ENCODE results near the gene ELK1.
"Not testable (repeated sequence)": the region's sequence is repeated elsewhere in the genome, so short reads cannot be mapped to it uniquely, and the experiment has no call there.

The ELK1 gene, protein sequence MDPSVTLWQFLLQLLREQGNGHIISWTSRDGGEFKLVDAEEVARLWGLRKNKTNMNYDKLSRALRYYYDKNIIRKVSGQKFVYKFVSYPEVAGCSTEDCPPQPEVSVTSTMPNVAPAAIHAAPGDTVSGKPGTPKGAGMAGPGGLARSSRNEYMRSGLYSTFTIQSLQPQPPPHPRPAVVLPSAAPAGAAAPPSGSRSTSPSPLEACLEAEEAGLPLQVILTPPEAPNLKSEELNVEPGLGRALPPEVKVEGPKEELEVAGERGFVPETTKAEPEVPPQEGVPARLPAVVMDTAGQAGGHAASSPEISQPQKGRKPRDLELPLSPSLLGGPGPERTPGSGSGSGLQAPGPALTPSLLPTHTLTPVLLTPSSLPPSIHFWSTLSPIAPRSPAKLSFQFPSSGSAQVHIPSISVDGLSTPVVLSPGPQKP

DNA sequence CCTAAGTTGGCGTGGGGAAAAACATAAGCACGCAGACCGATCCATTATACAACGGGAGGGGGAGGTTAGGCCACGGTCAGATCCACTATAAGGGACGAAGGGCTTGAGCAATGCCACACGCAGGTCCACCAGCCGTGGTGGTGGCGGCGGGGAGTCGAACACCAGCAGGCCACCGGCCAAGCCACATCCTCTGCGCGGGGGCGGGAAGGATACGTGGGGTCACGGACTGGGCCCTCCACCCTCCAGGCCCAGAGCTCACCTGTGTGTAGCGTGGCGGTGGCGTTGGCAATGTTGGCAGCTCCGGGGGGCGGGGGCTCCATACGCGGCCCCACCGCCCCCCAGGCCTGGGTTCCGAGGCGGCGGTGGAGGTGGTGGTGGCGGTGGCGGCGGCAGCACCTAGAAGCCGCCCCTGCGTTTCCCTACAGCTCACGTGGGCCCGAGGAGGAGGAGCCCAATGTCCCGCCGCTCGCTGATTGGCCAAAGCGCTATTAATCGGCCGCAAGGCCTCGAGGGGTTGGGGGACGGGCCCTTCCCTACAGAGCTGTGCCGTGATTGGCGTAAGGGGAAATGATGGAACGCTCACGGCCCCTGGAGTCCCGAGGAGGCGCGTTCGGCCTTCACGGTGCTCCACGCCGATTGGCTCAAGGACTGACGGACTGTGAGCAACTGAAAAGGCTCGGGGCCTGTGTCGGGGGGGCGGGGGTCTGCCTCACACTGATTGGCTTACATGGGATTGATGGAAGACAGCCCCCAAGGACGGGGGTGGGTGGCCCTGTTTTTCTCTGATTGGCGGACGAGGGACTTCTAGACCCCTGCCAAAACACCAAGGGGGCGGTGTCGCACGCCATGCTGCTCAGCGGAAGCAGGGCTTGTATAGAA, at the start of gene ELK1:
ELK1 (minus strand) TSS at position 400 of the 879 bp plus-strand sequence. CDS start 9,122 bp downstream, outside the sequence.
- peak; percentile 98 for DNase-seq

DNA sequence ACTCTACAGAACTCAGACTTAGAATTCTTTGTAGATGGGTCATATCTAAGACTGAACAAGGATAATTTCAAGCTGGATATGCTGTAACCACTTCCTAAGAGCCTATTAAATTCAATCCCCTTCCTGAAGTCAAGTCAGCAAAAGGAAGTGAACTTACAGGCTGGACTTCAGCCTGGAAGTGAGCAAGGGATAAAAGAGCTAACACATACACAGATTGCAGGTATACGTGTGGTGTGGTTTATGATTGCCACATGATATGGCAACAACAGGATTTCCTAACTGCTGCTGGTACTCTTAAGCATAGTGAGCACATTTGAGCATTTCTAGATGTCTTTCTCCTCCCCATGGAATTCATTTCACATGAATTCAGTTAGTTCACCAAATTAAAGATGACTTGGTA, 46.8 kb upstream of the ELK1 start:
- no peak for DNase-seq

GRCh38 chrX:47690175-47690574, 39.8 kb upstream of the ELK1 start:
- DNase-seq, result no peak

- no peak for DNase-seq
These were observed 36.9 kb upstream of the ELK1 start for GRCh38 chrX:47687263-47687662.

DNA sequence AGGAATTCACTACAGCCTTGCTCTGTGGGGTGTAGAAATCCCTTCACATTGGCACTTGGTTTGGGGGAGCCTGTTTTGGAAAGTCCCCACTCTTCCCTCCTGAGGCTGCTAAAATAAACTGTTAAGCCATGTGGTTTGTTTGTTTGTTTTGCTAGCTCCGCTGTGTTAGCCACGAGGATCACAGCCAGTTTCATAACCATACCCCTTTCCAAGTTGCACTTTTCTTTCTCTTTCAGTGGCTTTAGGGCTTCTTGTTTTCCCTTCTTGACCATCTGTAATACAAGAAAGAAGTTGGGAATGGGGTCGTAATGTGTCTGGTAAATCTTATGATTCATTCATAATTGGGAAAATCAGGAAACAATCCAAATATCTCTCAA, 33.5 kb upstream of the ELK1 start:
- no peak for DNase-seq

- no peak for DNase-seq
These were observed 32.9 kb upstream of the ELK1 start for GRCh38 chrX:47683184-47683828.

- not testable (repeated sequence) for DNase-seq
These were observed 25.8 kb upstream of the ELK1 start for GRCh38 chrX:47675959-47676859.

- DNase-seq, result no peak
These were observed 24.4 kb upstream of the ELK1 start for GRCh38 chrX:47674776-47675175.

DNA sequence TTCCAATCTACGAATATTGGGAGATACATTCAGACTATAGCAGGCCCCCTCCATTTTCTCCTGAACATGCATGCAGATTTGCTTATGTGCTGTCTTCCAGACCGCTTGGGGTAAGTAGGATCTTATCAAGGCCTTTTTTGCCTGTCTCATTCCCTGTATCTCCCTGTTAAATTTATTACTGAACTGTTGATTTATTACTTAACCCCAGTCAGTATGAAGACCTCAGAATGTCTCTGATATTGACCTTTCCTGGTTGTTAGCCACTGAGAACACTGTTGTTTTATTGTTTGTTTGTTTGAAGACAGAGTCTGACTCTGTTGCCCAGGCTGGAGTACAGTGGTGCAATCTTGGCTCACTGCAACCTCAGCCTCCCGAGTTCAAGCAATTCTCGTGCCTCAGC, 15.4 kb upstream of the ELK1 start:
- DNase-seq, result not testable (repeated sequence)

DNA sequence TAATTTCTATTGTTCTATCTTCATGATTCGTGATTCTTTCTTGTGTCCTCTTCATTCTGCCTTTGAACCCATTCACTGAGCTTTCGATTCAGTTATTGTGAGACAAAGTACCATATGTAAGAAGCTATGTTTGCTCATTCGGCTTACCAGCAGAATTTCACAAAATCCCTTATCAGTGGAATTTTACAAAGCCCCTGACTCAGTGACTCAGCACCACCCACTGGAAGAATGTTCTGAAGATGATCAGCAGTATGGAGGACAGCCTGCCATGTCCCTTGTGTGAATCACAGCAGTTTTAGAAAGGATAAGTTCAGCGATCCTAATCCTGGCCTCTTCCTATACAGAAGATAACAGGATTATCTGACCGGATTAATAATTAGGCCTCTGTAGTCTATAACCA, 14.4 kb upstream of the ELK1 start:
- no peak for DNase-seq

GRCh38 chrX:47662144-47662657, 11.8 kb upstream of the ELK1 start:
- no peak for DNase-seq

DNA sequence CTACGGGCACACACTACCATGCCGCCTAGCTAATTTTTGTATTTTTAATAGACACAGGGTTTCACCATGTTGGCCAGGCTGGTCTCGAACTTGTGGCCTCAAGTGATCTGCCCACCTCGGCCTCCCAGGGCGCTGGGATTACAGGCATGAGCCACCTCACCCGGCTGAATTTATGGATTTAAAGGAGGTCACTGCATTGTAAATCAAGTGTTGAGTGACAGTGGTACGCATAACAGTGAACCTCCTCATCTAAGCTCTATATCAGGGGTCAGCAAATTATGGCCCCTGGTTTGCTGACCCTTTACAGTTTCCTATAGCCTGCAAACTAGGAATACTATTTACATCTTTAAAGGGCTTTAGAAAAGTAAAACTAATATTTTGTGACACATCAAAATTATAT, 11.2 kb upstream of the ELK1 start:
- DNase-seq, result no peak

GRCh38 chrX:47659421-47659726, 9.0 kb upstream of the ELK1 start:
- peak in 1 of 2 experiments; percentile 29 for DNase-seq

DNA sequence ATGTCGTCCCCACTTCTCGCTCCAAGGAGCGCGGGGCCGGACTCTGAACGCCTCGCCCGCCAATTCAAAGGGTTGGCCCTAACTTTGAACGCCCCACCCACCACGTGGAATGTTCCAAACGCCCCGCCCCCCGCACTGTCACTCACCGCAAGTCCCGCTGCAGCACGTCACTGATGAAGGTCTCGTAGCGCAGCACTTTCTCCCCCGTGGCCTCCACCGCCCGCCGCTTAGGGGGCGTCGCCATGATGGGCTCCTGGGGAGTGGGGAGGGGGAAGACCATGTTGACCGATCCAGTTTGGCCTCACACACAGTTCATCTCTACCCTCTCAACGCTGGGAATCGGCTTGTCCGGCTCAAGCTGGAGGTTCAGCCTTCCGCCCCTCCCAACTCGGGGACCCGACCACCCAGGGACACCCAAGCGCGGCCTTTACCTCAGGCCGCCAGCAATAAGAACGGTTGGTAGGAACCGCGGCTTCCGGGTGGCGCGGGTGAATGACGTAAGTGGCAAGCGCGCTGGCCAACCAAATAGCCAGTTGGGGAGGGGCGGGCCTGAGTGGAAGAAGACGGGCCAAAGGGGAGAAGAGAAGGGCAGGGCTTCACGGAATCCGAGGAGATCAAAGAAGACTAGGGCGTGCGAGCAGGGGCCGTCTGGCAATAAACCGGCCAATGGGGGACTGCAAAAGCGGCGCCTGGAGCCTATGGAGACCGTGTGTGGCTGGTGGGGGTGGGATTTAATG, 8.5 kb upstream of the ELK1 start, which contains the start of gene UXT:
UXT (minus strand) TSS at position 497 of the 737 bp plus-strand sequence; CDS start at position 244, 253 bp downstream.
- peak; percentile 94 to 95 for DNase-seq

DNA sequence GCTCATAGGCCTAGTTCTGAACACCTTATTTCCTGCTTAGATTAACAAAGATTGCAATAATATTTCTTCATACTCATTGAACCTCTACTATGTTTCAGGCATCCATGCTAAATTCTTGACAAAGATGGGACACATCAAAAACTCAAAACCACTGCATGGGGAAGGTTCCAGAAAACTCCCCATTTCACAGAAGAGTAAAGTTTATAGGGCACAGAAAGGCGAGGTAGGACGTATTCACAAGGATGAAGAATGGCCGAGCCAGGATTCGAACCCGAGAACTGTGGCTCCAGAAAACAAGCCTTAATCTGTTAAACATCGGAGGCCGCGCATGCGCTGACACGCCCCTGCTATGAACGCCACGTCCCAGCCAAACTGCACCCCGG, 7.9 kb upstream of the ELK1 start:
- DNase-seq, result no peak

- DNase-seq, result no peak
These were observed 911 bp upstream of the ELK1 start for GRCh38 chrX:47651043-47651905.

GRCh38 chrX:47649781-47650163, 591 bp downstream of the ELK1 start:
- peak in 1 of 2 experiments; percentile 17 for DNase-seq

- no peak for DNase-seq
These were observed 1.1 kb downstream of the ELK1 start for GRCh38 chrX:47649271-47649670.

GRCh38 chrX:47648376-47648775, 2.0 kb downstream of the ELK1 start:
- no peak for DNase-seq

DNA sequence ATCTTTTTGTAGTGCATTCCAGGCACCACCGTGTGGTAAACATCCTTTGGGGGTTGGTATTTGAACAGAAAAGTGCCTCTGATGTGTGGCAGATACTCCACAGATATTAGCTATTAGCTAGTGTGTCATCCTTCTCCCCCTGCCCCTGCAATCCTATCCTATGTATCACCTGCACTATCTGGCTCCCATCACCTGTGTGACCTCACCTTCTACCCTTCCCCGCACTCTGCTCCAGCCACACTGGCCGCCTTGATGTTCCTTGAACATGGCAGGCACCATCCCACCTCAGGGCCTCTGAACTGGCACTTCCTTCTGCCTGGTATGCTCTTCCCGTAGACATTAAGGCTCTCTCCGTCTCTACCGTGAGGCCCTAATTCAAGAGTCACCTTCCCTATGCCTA, 3.7 kb downstream of the ELK1 start:
- DNase-seq, result no peak

Data from NCI-H526 (cell line).